HepG2 (cell line): Measurements from ENCODE around the gene UBB. TPM values are rescaled to one million over a fixed set of nuclear protein-coding genes. Genes with fewer than 3 reads are reported as not detected.
A peak's percentile ranks its signal among the peaks of the same experiment; 100 is the strongest.

ENCODE experiments used
- ATAC-seq: fragments of 200-7000 bp; cut with Tn5 transposase; 3 replicates; pipeline ENCODE4 v1.9.1; 2020; ENCODE audit warnings: mild to moderate bottlenecking, moderate library complexity
- BruUV-seq: library from RNA; stranded (reverse); fragments of 400-500 nt; replicated peaks from 2 replicates; lab custom pipeline; 2021; lab: Mats Ljungman, UMichigan
- CTCF ChIA-PET: fragments of 300-600 bp; formaldehyde crosslinking; extraction: SDS; loops from one replicate; lab custom pipeline; 2021; ENCODE audit warnings: low total read pairs, inconsistent platforms, low intra/inter-chr PET ratio; lab: Yijun Ruan, JAX
- POLR2A ChIA-PET: fragments of 350-600 bp; sonication (Branson Sonifier 250); formaldehyde crosslinking; loops from one replicate; lab custom pipeline; 2020; ENCODE audit warnings: antibody characterized with exemption, inconsistent platforms; lab: Yijun Ruan, JAX
- DNase-seq: peaks from one replicate; pipeline ENCODE4 v3.0.0-alpha.2; 2015; ENCODE audit warnings: low spot score
- FAIRE-seq: peaks from 3 replicates; lab custom pipeline; 2011; peaks lifted over from hg19 to GRCh38; lab: Jason Lieb, UNC
- H2AFZ ChIP-seq: one replicate; pipeline ENCODE4 v1.6.1; 2011; ENCODE audit warnings: low read length, inconsistent platforms
- H3K27ac ChIP-seq: fragments of 300-600 bp; 3 replicates; pipeline ENCODE4 v1.8.0; 2011; ENCODE audit warnings: mixed run types, mild to moderate bottlenecking, mixed read lengths, low read length, inconsistent platforms; ENCODE audit not compliant: insufficient read depth; ENCODE audit errors: extremely low read length
- H3K27me3 ChIP-seq, 2 experiments: fragments of 200-600 bp in 1 of 2; 2 replicates in 1 of 2; 3 replicates in 1 of 2; pipeline versions ENCODE4 v1.6.0 to v1.8.0; 2011; ENCODE audit warnings: low read length in 2 of 2, mild to moderate bottlenecking in 2 of 2, moderate library complexity in 2 of 2, inconsistent platforms in 1 of 2; ENCODE audit not compliant: insufficient read depth in 2 of 2, control insufficient read depth in 1 of 2
- H3K36me3 ChIP-seq, 2 experiments: fragments of 200-600 bp in 1 of 2; replicated peaks in 1 of 2; 2 replicates in 1 of 2; 3 replicates in 1 of 2; pipeline versions ENCODE4 v1.5.1 to v1.8.0; 2011; ENCODE audit warnings: low read length in 2 of 2, inconsistent platforms in 1 of 2; ENCODE audit not compliant: insufficient read depth in 2 of 2, control insufficient read depth in 1 of 2
- H3K4me1 ChIP-seq: 2 replicates; pipeline ENCODE4 v1.5.1; 2012; ENCODE audit warnings: low read length, inconsistent platforms; ENCODE audit not compliant: insufficient read depth
- H3K4me2 ChIP-seq: 2 replicates; pipeline ENCODE4 v1.6.0; 2011; ENCODE audit warnings: low read depth, low read length, inconsistent platforms
- H3K4me3 ChIP-seq, 3 experiments: fragments of 200-600 bp in 1 of 3; sonication (generic), shearing (Covaris generic) in 1 of 3; replicated peaks in 1 of 3; 2 replicates each; pipeline ENCODE4 v1.5.1; 2011 to 2016; ENCODE audit warnings: low read length in 3 of 3, inconsistent platforms in 2 of 3, low read depth in 2 of 3, mild to moderate bottlenecking in 2 of 3, control low read depth in 1 of 3, mixed read lengths in 1 of 3; ENCODE audit not compliant: insufficient read depth in 1 of 3
- H3K79me2 ChIP-seq: one replicate; pipeline ENCODE4 v1.6.1; 2011; ENCODE audit warnings: low read length, inconsistent platforms; ENCODE audit not compliant: insufficient read depth
- H3K9ac ChIP-seq: 2 replicates; pipeline ENCODE4 v1.6.0; 2011; ENCODE audit warnings: mild to moderate bottlenecking, low read depth, low read length, inconsistent platforms; ENCODE audit not compliant: insufficient read depth
- H3K9me3 ChIP-seq: 2 replicates; pipeline ENCODE4 v1.5.1; 2012; ENCODE audit warnings: mild to moderate bottlenecking, low read length
- H4K20me1 ChIP-seq: 2 replicates; pipeline ENCODE4 v1.6.0; 2011; ENCODE audit warnings: inconsistent platforms, mild to moderate bottlenecking, low read length, moderate library complexity; ENCODE audit not compliant: insufficient read depth
- AFF4 ChIP-seq: sonication (generic); formaldehyde crosslinking; IDR thresholded peaks from 2 replicates; pipeline ENCODE4 v1.4.0; 2020; ENCODE audit warnings: missing genetic modification reagents
- AGO2 ChIP-seq: fragments of 200-400 bp; formaldehyde crosslinking; optimal IDR thresholded peaks from 2 replicates; pipeline ENCODE3; 2017; ENCODE audit warnings: mild to moderate bottlenecking, low read depth, low read length, moderate library complexity
- CAMTA2 ChIP-seq: sonication (generic); formaldehyde crosslinking; IDR thresholded peaks from 2 replicates; pipeline ENCODE4 v1.4.0; 2020; ENCODE audit warnings: mild to moderate bottlenecking, missing genetic modification reagents, borderline replicate concordance
- GATAD2A ChIP-seq: IDR thresholded peaks from 2 replicates; pipeline ENCODE4 v1.6.1; 2016
- KAT7 ChIP-seq: IDR thresholded peaks from 2 replicates; pipeline ENCODE4 v1.6.1; 2018; ENCODE audit warnings: borderline replicate concordance, missing compliant biosample characterization
- KAT8 ChIP-seq: IDR thresholded peaks from 2 replicates; pipeline ENCODE4 v1.6.1; 2016; ENCODE audit warnings: missing genetic modification reagents, missing compliant biosample characterization
- MAFF ChIP-seq: IDR thresholded peaks from 2 replicates; pipeline ENCODE4 v1.6.1; 2011; ENCODE audit warnings: low read depth, low read length, improper control_type of control experiment
- MED13 ChIP-seq: sonication (generic); formaldehyde crosslinking; IDR thresholded peaks from 2 replicates; pipeline ENCODE4 v1.5.0; 2020; ENCODE audit warnings: missing genetic modification reagents
- NR3C1 ChIP-seq: sonication (generic); formaldehyde crosslinking; IDR thresholded peaks from 2 replicates; pipeline ENCODE4 v1.4.0; 2020; ENCODE audit warnings: missing genetic modification reagents
- RFX3 ChIP-seq: IDR thresholded peaks from 2 replicates; pipeline ENCODE4 v1.6.1; 2016; ENCODE audit warnings: missing biosample characterization, missing genetic modification reagents
- SNAPC4 ChIP-seq: sonication (generic); formaldehyde crosslinking; IDR thresholded peaks from 2 replicates; pipeline ENCODE4 v1.4.0; 2020; ENCODE audit warnings: mild to moderate bottlenecking, missing genetic modification reagents
- ZMAT5 ChIP-seq: sonication (generic); formaldehyde crosslinking; IDR thresholded peaks from 2 replicates; pipeline ENCODE4 v1.5.0; 2020; ENCODE audit warnings: mild to moderate bottlenecking, low read depth, missing genetic modification reagents, borderline replicate concordance
- ZNF235 ChIP-seq: sonication (generic); formaldehyde crosslinking; IDR thresholded peaks from 2 replicates; pipeline ENCODE4 v1.8.1; 2023; ENCODE audit warnings: mild to moderate bottlenecking, missing genetic modification reagents, borderline replicate concordance
- ZNF33B ChIP-seq: sonication (generic); formaldehyde crosslinking; IDR thresholded peaks from 2 replicates; pipeline ENCODE4 v1.5.1; 2020; ENCODE audit warnings: mild to moderate bottlenecking, missing genetic modification reagents
- ZNF446 ChIP-seq: sonication (generic); formaldehyde crosslinking; IDR thresholded peaks from 2 replicates; pipeline ENCODE4 v1.5.0; 2020; ENCODE audit warnings: mild to moderate bottlenecking, missing genetic modification reagents
- ZNF816 ChIP-seq: sonication (generic); formaldehyde crosslinking; IDR thresholded peaks from 2 replicates; pipeline ENCODE4 v1.8.0; 2022; ENCODE audit warnings: missing genetic modification reagents, mild to moderate bottlenecking, borderline replicate concordance
- ZNF850 ChIP-seq: sonication (generic); formaldehyde crosslinking; conservative IDR thresholded peaks from 2 replicates; pipeline ENCODE4 v1.9.0; 2021; ENCODE audit warnings: mild to moderate bottlenecking, missing genetic modification reagents
- WGBS: methylation state at CpG from one replicate; pipeline ENCODE4 v1.1.6; 2017; ENCODE audit warnings: low lambda C conversion rate; 5-methylcytosine and 5-hydroxymethylcytosine counted together
- in situ Hi-C: cut with HindIII; loops from 2 replicates; pipeline ENCODE4 v1.10.0; 2017; ENCODE audit warnings: low pct_unique_long_range_greater_than_20kb; ENCODE audit not compliant: extremely low pct_ligation_motif_present
- intact Hi-C: fragments of 100-400 bp; cut with micrococcal nuclease; formaldehyde crosslinking; loops from one replicate; pipeline ENCODE4 v1.10.0; 2022; ENCODE audit not compliant: unreplicated experiment
- polyA plus RNA-seq, 8 experiments: library from polyadenylated mRNA; depleted of rRNA in 3 of 8; stranded (reverse) in 7 of 8; unstranded in 1 of 8; fragments of >200 nt; fragmentation: Illumina TruSeq in 4 of 8; extraction: Trizol in 4 of 8; gene quantifications; 2 replicates each; pipeline versions ENCODE4 v1.2.1 to v1.2.3, GENCODE V29; 2011 to 2016; ENCODE audit warnings: low read depth in 4 of 8, missing spikeins in 1 of 8, mixed read lengths in 1 of 8; ENCODE audit not compliant: insufficient read depth in 1 of 8
- total RNA-seq, 5 experiments: library from RNA; depleted of rRNA; stranded (reverse); fragments of >200 nt; fragmentation: Illumina TruSeq; extraction: Trizol; gene quantifications; 2 replicates each; pipeline ENCODE4 v1.2.3, GENCODE V29; 2016; ENCODE audit warnings: low read depth in 1 of 5

The UBB gene
- total and polyA plus RNA-seq, 2 of the 13 experiments (the other 11 are each of a cell fraction or from before 2014, with no cell fraction given): 1,130 to 2,066 TPM

GRCh38 chr17:16381496-16381820, 567 bp downstream of the UBB start:
- peaks cover 18% of the 10 kb centered on the region for H3K79me2 ChIP-seq
- H3K4me3 ChIP-seq: peak overlapping the region; percentile 77 to 97 (median 86)
- intact Hi-C loops: no loop called here
- in situ Hi-C loops: loop anchor here (5.0 kb wide), 1 partner anchor 36 kb away; the partner anchor contains the start of gene TRPV2
- peak overlapping the region; percentile 94 for H3K9ac ChIP-seq
- 3% methylated on average over 14 of the region's 14 CpGs for WGBS
- FAIRE-seq (no peak), DNase-seq (no peak), ATAC-seq (no peak)
- H3K27ac ChIP-seq: peak overlapping the region; percentile 92
- no peak overlapping the region for H2AFZ ChIP-seq
- peak overlapping the region; percentile 98 for H3K4me2 ChIP-seq
- H3K9me3 ChIP-seq: no peaks in the 10 kb centered on the region
- H3K4me1 ChIP-seq: peaks cover 66% of the 10 kb centered on the region
- H4K20me1 ChIP-seq: peaks cover 21% of the 10 kb centered on the region
- no TSS peak for BruUV-seq
- CTCF ChIA-PET: no interaction called here
- H3K36me3 ChIP-seq: peaks cover 7 to 11% of the 10 kb centered on the region in 2 experiments; a peak in 3 of 5 replicates
- no peaks in the 10 kb centered on the region; a peak in 1 of 5 replicates for H3K27me3 ChIP-seq
- POLR2A ChIA-PET: interaction anchor here (0.8 to 2.5 kb wide), 32 partner anchors 15 to 660 kb away, joined by 3 to 45 read pairs (median 6); partner anchors contain the start of genes CENPV and TRPV2
- TF ChIP-seq NR3C1 (CRISPR knock-in tag) (no peak), KAT8 (no peak), AGO2 (no peak), ZNF816 (CRISPR knock-in tag) (peak; percentile 87; the same call in 1 of the 2 replicates), MAFF (no peak), ZNF850 (0 out of 2 replicates have a peak, but pooled peaks have one; percentile 57), ZNF235 (CRISPR knock-in tag) (peak; percentile 70; the same call in 1 of the 2 replicates), SNAPC4 (CRISPR knock-in tag) (peak; percentile 50; the same call in 1 of the 2 replicates), ZMAT5 (CRISPR knock-in tag) (no peak), CAMTA2 (no peak), ZNF446 (CRISPR knock-in tag) (0 out of 2 replicates have a peak, but pooled peaks have one; percentile 3), AFF4 (CRISPR knock-in tag) (0 out of 2 replicates have a peak, but pooled peaks have one; percentile 4), GATAD2A (0 out of 2 replicates have a peak, but pooled peaks have one; percentile 3), ZNF33B (CRISPR knock-in tag) (0 out of 2 replicates have a peak, but pooled peaks have one; percentile 5), KAT7 (0 out of 2 replicates have a peak, but pooled peaks have one; percentile 22), RFX3 (no peak), MED13 (CRISPR knock-in tag) (peak; percentile 12; the same call in 1 of the 2 replicates)
